T-cell (primary cell): ENCODE measurements around the gene SLC23A2. TPM values are rescaled to one million over a fixed set of nuclear protein-coding genes. Genes with fewer than 3 reads are reported as not detected.

Experiments used
- ATAC-seq, 4 experiments: fragments of 200-7000 bp in 3 of 4; fragments of 150-1000 bp in 1 of 4; cut with Tn5 transposase; replicated peaks in 1 of 4; 1 replicate in 3 of 4; 2 replicates in 1 of 4; pipeline ENCODE4 v1.10.0; 2021; ENCODE audit warnings: moderate library complexity in 3 of 4, mild to moderate bottlenecking in 2 of 4, moderate number of reproducible peaks in 1 of 4
- CTCF ChIA-PET, 2 donors: fragments of 300-600 bp; sonication (Branson Sonifier 250); formaldehyde crosslinking; loops; one replicate each; lab custom pipeline; 2022; ENCODE audit warnings: antibody characterized with exemption in 2 of 2; lab: Charles Lee
- POLR2A ChIA-PET, 2 donors: fragments of 300-600 bp; sonication (Branson Sonifier 250); formaldehyde crosslinking; loops; one replicate each; lab custom pipeline; 2022; ENCODE audit warnings: antibody characterized with exemption in 2 of 2; lab: Charles Lee
- DNase-seq, 35 experiments: peaks; one replicate each; pipeline versions ENCODE4 v3.0.0 to v3.0.0-alpha.2; 2013 to 2023
- H3K27ac ChIP-seq: one replicate; pipeline ENCODE4 v1.5.1; 2013; ENCODE audit warnings: low read length
- H3K27me3 ChIP-seq, 2 experiments: replicated peaks in 1 of 2; 1 replicate in 1 of 2; 2 replicates in 1 of 2; pipeline versions ENCODE4 v1.6.1 to v1.7.0; 2013; ENCODE audit warnings: low read length in 1 of 2, mixed read lengths in 1 of 2; ENCODE audit not compliant: control insufficient read depth in 2 of 2, insufficient read depth in 2 of 2; ENCODE audit errors: extremely low read depth in 1 of 2
- H3K36me3 ChIP-seq, 2 donors: 1 replicate in 1 of 2; 2 replicates in 1 of 2; pipeline versions ENCODE4 v1.6.1 to v1.7.0; 2013; ENCODE audit warnings: low read length in 1 of 2; ENCODE audit not compliant: control insufficient read depth in 2 of 2, insufficient read depth in 1 of 2; ENCODE audit errors: extremely low read depth in 1 of 2
- H3K4me1 ChIP-seq, 2 experiments: 1 replicate in 1 of 2; 2 replicates in 1 of 2; pipeline versions ENCODE4 v1.6.1 to v1.7.0; 2013; ENCODE audit warnings: low read length in 2 of 2, mixed read lengths in 1 of 2; ENCODE audit not compliant: insufficient read depth in 2 of 2, control insufficient read depth in 1 of 2; ENCODE audit errors: extremely low read depth in 1 of 2
- H3K4me3 ChIP-seq, 2 donors: 1 replicate in 1 of 2; 2 replicates in 1 of 2; pipeline versions ENCODE4 v1.5.1 to v1.7.0; 2013; ENCODE audit warnings: mild to moderate bottlenecking in 2 of 2, low read length in 1 of 2, moderate library complexity in 1 of 2; ENCODE audit not compliant: control insufficient read depth in 1 of 2; ENCODE audit errors: extremely low read depth in 1 of 2
- H3K9me3 ChIP-seq: 2 replicates; pipeline ENCODE4 v1.7.0; 2013
- H3K27ac Mint-ChIP-seq, 2 donors: one replicate each; pipeline ENCODE4 v1.8.0; 2020 to 2021; ENCODE audit warnings: mild to moderate bottlenecking in 2 of 2, mixed read lengths in 2 of 2
- H3K27me3 Mint-ChIP-seq, 2 donors: one replicate each; pipeline ENCODE4 v1.8.0; 2021 to 2022; ENCODE audit warnings: mixed read lengths in 2 of 2
- H3K36me3 Mint-ChIP-seq: one replicate; pipeline ENCODE4 v1.8.0; 2021; ENCODE audit warnings: mixed read lengths
- H3K4me1 Mint-ChIP-seq, 3 donors: one replicate each; pipeline ENCODE4 v1.8.0; 2020 to 2022; ENCODE audit warnings: mixed read lengths in 3 of 3, mild to moderate bottlenecking in 1 of 3
- H3K4me3 Mint-ChIP-seq, 3 donors: one replicate each; pipeline ENCODE4 v1.8.0; 2020 to 2022; ENCODE audit warnings: mild to moderate bottlenecking in 3 of 3, mixed read lengths in 3 of 3, moderate library complexity in 3 of 3
- H3K9me3 Mint-ChIP-seq, 3 donors: one replicate each; pipeline ENCODE4 v1.8.0; 2020 to 2022; ENCODE audit warnings: mixed read lengths in 3 of 3
- WGBS: methylation state at CpG from one replicate; pipeline ENCODE4 v1.1.5; 2013; ENCODE audit warnings: missing lambda C conversion rate; ENCODE audit not compliant: insufficient coverage; 5-methylcytosine and 5-hydroxymethylcytosine counted together
- total RNA-seq, 35 experiments: library from RNA in 6 of 35; stranded (reverse) in 6 of 35; fragments of 120-200 nt in 1 of 35; gene quantifications; one replicate each; pipeline versions ENCODE4 v1.2.1 to v1.2.4 and lab custom pipeline; 2013 to 2026

Gene SLC23A2
- total RNA-seq, 5 donors from 2014 or later (not counting 1 experiment from before 2014, with no cell fraction given), result 17.7 to 22.9 (median 20.9) TPM

DNA sequence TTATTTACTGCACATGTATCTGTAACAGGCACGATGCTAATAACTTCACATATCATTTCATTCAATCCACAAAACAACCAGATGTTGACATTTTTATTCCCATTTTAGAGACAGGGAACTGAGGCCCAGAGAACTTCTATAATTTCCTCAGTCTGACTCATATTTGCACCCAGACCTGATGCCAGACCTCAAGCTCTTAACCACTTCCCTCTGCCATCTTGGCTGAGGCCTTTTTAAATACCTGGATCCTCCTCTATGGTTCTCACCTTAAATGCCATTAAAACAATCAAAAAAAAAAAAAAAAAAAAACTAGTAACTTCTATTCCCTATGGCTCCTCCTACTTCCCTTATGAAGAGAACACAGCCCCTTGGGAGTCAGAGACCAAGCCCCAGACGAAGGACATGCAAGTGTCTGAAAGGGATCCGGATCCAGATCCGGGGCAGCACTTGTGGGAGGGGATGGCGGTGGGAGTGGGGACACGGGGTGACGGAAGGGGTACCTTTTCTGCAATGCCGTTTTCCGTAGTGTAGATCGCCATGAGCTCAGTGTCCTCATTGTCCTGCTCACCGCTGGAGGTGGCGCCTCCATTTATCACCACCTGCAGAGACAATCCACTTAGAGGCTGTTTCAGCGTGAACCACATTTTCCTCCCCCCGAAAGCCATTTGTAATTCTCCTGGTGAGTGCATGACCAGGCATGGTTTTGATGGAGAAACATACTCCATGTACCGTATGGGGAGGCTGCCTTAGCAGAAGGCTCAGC, 88.7 kb downstream of the SLC23A2 start:
- Mint-ChIP-seq H3K36me3 (peaks cover 27% of the 10 kb centered on the region), H3K27me3 (no peaks in the 10 kb centered on the region), H3K9me3 (no peaks in the 10 kb centered on the region), H3K4me3 (no peak overlapping the region), H3K4me1 (peaks cover 10 to 16% (median 13%) of the 10 kb centered on the region in 3 donors), H3K27ac (no peak overlapping the region)
- WGBS, result 100% methylated on average over 6 of the region's 15 CpGs
- ChIA-PET POLR2A (no interaction called here), CTCF (no interaction called here)
- Histone ChIP-seq H3K36me3 (no peaks in the 10 kb centered on the region), H3K27me3 (no peaks in the 10 kb centered on the region), H3K4me3 (no peak overlapping the region), H3K9me3 (no peaks in the 10 kb centered on the region), H3K4me1 (peaks cover 0 to 8% of the 10 kb centered on the region in 2 experiments), H3K27ac (no peak overlapping the region)
- ATAC-seq (no peak), DNase-seq (no peak)

DNA sequence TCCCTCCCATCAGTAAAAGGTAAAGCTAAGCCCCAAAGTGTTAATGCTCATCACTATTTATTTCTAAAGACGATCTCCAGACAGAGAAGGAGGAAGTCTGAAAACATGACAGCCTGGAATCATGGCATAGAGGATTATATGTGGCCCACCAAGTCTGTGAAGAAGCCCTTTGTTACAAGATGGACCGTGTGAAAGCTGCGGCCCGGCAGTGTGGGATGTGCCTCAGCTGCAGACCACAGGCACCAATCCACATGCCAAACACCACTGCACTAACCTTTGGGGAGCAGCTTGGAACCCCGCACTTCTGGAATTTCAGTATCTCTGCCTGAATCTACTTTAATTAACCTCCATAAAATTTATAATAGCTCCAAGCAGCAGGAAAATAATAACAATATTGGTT, 90.4 kb downstream of the SLC23A2 start:
- no peaks in the 10 kb centered on the region for H3K27me3 ChIP-seq
- CTCF ChIA-PET, result no interaction called here
- no peak overlapping the region for H3K4me3 ChIP-seq
- Mint-ChIP-seq H3K4me1 (peaks cover 13 to 14% (median 13%) of the 10 kb centered on the region in 3 donors), H3K36me3 (peaks cover 34% of the 10 kb centered on the region), H3K27ac (peak overlapping the region in 1 of 2 donors; percentile 53), H3K4me3 (no peak overlapping the region), H3K9me3 (no peaks in the 10 kb centered on the region), H3K27me3 (no peaks in the 10 kb centered on the region)
- H3K4me1 ChIP-seq, result peaks cover 0 to 8% of the 10 kb centered on the region in 2 experiments
- WGBS, result 100% methylated on average over 3 of the region's 5 CpGs
- H3K9me3 ChIP-seq, result no peaks in the 10 kb centered on the region
- ATAC-seq, result no peak
- DNase-seq, result no peak
- H3K36me3 ChIP-seq, result no peaks in the 10 kb centered on the region
- H3K27ac ChIP-seq, result no peak overlapping the region
- POLR2A ChIA-PET, result interaction anchor here in 1 of 2 donors (0.6 kb wide), 1 partner anchor 217 kb away, joined by 5 read pairs; no protein-coding TSS in a partner anchor

DNA sequence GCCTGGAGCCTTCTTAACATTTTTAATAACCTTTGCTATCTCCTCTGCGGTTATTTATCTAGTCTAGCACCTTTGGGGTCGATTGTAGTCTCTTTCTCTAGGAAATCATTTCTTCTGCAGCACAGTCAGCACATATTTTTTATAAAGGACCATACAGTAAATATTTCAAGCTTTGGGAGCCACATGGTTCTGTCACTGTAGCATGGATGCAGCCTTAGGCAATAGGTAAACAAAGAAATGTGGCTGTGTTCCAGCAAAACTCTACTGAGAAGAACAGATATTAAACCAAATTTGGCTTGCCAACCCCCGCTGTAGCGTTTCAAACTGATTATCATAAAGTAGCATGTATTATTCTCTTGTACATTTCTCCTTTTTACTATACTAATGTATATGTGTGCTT, 95.7 kb downstream of the SLC23A2 start:
- Mint-ChIP-seq H3K4me3 (no peak overlapping the region), H3K9me3 (no peaks in the 10 kb centered on the region), H3K27me3 (no peaks in the 10 kb centered on the region), H3K4me1 (peaks cover 2 to 13% (median 5%) of the 10 kb centered on the region in 3 donors), H3K27ac (no peak overlapping the region), H3K36me3 (peaks cover 58% of the 10 kb centered on the region)
- ChIA-PET POLR2A (no interaction called here), CTCF (interaction anchor here (0.6 kb wide), 2 partner anchors 37 to 1589 kb away, joined by 4 to 9 read pairs; no protein-coding TSS in a partner anchor)
- ATAC-seq (no peak), DNase-seq (no peak)
- H3K27me3 ChIP-seq, result no peaks in the 10 kb centered on the region
- H3K27ac ChIP-seq, result no peak overlapping the region
- peaks cover 5 to 20% of the 10 kb centered on the region in 2 donors for H3K36me3 ChIP-seq
- 100% methylated on average over 2 of the region's 4 CpGs for WGBS
- no peaks in the 10 kb centered on the region for H3K9me3 ChIP-seq
- no peak overlapping the region for H3K4me3 ChIP-seq
- no peaks in the 10 kb centered on the region for H3K4me1 ChIP-seq

DNA sequence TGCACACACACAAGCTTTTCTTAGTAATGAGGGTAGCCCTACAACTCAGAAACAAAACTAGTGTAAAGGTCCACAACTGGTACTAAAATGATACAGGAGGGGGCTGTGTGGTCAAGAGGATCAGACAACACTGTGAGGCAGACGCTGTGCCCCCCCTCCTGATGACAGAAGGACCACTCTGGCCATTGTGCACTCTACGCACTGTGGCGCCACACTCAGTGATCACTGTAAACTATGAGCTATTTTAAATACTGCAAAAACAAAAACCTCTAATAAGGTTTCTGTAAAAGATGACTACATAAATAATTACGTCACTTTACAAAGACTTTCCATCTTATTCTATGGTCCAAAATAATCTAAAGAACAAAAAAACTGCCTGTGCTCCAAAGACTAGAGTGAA, 96.1 kb downstream of the SLC23A2 start:
- H3K4me1 ChIP-seq, result no peaks in the 10 kb centered on the region
- H3K27ac ChIP-seq, result no peak overlapping the region
- H3K9me3 ChIP-seq, result no peaks in the 10 kb centered on the region
- ChIA-PET CTCF (no interaction called here), POLR2A (no interaction called here)
- 60% methylated on average over 1 of the region's 4 CpGs for WGBS
- Mint-ChIP-seq H3K27me3 (no peaks in the 10 kb centered on the region), H3K27ac (no peak overlapping the region), H3K4me1 (peaks cover 2 to 13% (median 5%) of the 10 kb centered on the region in 3 donors), H3K9me3 (no peaks in the 10 kb centered on the region), H3K36me3 (peaks cover 60% of the 10 kb centered on the region), H3K4me3 (no peak overlapping the region)
- H3K4me3 ChIP-seq, result no peak overlapping the region
- no peaks in the 10 kb centered on the region for H3K27me3 ChIP-seq
- DNase-seq (no peak), ATAC-seq (no peak)
- H3K36me3 ChIP-seq, result peaks cover 5 to 21% of the 10 kb centered on the region in 2 donors

DNA sequence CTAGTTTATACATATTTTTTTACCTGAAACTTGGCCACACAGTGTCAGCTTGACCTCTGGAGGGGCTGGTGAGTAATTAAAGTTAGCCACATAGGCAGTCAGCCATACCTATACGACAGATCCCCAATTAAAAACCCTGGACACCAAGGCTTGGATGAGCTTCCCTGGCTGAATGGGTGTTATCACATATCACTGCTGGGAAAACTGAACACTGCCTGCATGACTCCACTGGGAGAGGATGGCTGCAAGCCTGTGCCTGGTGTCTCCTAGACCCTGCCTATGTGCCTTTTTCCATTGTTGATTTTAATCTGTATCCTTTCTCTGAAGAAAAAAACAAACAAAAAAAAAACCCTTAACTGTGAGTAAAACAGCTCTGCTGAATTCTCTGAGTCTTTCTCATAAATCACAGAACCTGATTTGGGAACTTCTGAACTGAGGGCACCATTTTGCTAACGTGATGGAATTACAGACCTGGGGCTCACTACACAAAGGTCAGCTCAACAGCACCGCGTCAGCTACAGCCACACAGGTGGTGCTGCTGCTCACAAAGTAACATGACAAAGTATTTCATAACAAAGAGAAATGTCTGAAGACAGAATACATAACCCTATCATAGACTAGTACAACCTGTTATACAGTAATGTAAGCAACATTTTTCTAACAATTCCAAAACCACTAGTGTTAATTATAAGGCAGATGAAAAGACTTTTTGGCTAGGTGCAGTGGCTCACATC, 97.0 kb downstream of the SLC23A2 start:
- POLR2A ChIA-PET, result no interaction called here
- H3K36me3 ChIP-seq, result peaks cover 10 to 29% of the 10 kb centered on the region in 2 donors
- H3K4me1 Mint-ChIP-seq, result peaks cover 2 to 13% (median 5%) of the 10 kb centered on the region in 3 donors
- H3K27ac Mint-ChIP-seq, result no peak overlapping the region
- H3K27me3 ChIP-seq, result no peaks in the 10 kb centered on the region
- H3K9me3 ChIP-seq, result no peaks in the 10 kb centered on the region
- no peak overlapping the region for H3K4me3 ChIP-seq
- no peaks in the 10 kb centered on the region for H3K27me3 Mint-ChIP-seq
- DNase-seq (no peak), ATAC-seq (no peak)
- no peak overlapping the region for H3K27ac ChIP-seq
- 100% methylated on average over 3 of the region's 4 CpGs for WGBS
- H3K4me3 Mint-ChIP-seq, result no peak overlapping the region
- no peaks in the 10 kb centered on the region for H3K9me3 Mint-ChIP-seq
- H3K4me1 ChIP-seq, result no peaks in the 10 kb centered on the region
- CTCF ChIA-PET, result no interaction called here
- H3K36me3 Mint-ChIP-seq, result peaks cover 66% of the 10 kb centered on the region

DNA sequence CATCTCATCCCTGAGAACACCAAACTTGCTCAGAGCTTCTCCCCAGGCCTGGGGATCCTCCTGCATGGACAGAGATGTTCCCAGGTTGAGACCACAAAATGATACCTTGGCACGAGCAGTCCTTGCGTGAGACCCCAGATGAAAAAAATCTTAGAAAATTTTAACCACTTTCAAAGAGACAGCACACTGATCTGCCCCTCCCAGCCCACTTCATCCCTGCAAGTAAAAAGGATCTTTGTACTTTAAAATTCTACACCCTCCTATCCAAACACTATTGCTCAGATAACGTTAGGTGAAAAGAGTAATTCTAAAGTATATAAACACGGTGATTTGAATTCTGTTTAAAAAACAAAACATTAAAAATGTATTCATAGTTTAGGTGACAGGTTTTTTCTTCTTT, 98.5 kb downstream of the SLC23A2 start:
- H3K4me3 ChIP-seq, result no peak overlapping the region
- POLR2A ChIA-PET, result no interaction called here
- CTCF ChIA-PET, result no interaction called here
- H3K27ac ChIP-seq, result no peak overlapping the region
- H3K27ac Mint-ChIP-seq, result no peak overlapping the region
- H3K9me3 ChIP-seq, result no peaks in the 10 kb centered on the region
- H3K9me3 Mint-ChIP-seq, result no peaks in the 10 kb centered on the region
- no peaks in the 10 kb centered on the region for H3K4me1 ChIP-seq
- H3K4me1 Mint-ChIP-seq, result peaks cover 2 to 16% (median 5%) of the 10 kb centered on the region in 3 donors
- ATAC-seq (no peak), DNase-seq (no peak)
- peaks cover 67% of the 10 kb centered on the region for H3K36me3 Mint-ChIP-seq
- H3K27me3 ChIP-seq, result no peaks in the 10 kb centered on the region
- peaks cover 11 to 34% of the 10 kb centered on the region in 2 donors for H3K36me3 ChIP-seq
- no peaks in the 10 kb centered on the region for H3K27me3 Mint-ChIP-seq
- H3K4me3 Mint-ChIP-seq, result no peak overlapping the region
- WGBS, result 100% methylated on average over 2 of the region's 4 CpGs
